ENCODE results near the gene POLRMT.

The POLRMT gene

GRCh38 chr19:584240-585001, 48.9 kb downstream of the POLRMT start:
- no peak for DNase-seq (ENCODE audit: low read depth)
- peak; percentile 86 for TF ChIP-seq CTCF (IDR thresholded peaks at IDR 0.05; ENCODE audit: control insufficient read depth, insufficient read depth, low read depth, low read length, missing control alignments)
- no peak overlapping the region for H3K4me3 ChIP-seq (ENCODE audit: control insufficient read depth, low read depth, low read length)

GRCh38 chr19:583968-584239, 49.4 kb downstream of the POLRMT start:
- TF ChIP-seq CTCF (IDR thresholded peaks at IDR 0.05; ENCODE audit: control insufficient read depth, insufficient read depth, low read depth, low read length, missing control alignments), result no peak
- no peak overlapping the region for H3K4me3 ChIP-seq (ENCODE audit: control insufficient read depth, low read depth, low read length)
- DNase-seq (ENCODE audit: low read depth), result no peak

GRCh38 chr19:583198-583967, 50.0 kb downstream of the POLRMT start:
- H3K4me3 ChIP-seq (ENCODE audit: control insufficient read depth, low read depth, low read length), result no peak overlapping the region
- no peak for TF ChIP-seq CTCF (IDR thresholded peaks at IDR 0.05; ENCODE audit: control insufficient read depth, insufficient read depth, low read depth, low read length, missing control alignments)

GRCh38 chr19:582497-583197, 50.7 kb downstream of the POLRMT start:
- H3K4me3 ChIP-seq (ENCODE audit: control insufficient read depth, low read depth, low read length), result no peak overlapping the region
- no peak for TF ChIP-seq CTCF (IDR thresholded peaks at IDR 0.05; ENCODE audit: control insufficient read depth, insufficient read depth, low read depth, low read length, missing control alignments)
- DNase-seq (ENCODE audit: low read depth), result no peak

More at GRCh38 chr19:583198-583967, 50.0 kb downstream of the POLRMT start:
- no peak for DNase-seq (ENCODE audit: low read depth)

- no peak for DNase-seq (ENCODE audit: low read depth)
- no peak overlapping the region for H3K4me3 ChIP-seq (ENCODE audit: control insufficient read depth, low read depth, low read length)
- no peak for TF ChIP-seq CTCF (IDR thresholded peaks at IDR 0.05; ENCODE audit: control insufficient read depth, insufficient read depth, low read depth, low read length, missing control alignments)
Observed at GRCh38 chr19:581399-582111, 51.8 kb downstream of the POLRMT start.

GRCh38 chr19:580274-580835, 53.0 kb downstream of the POLRMT start:
- DNase-seq (ENCODE audit: low read depth), result no peak
- TF ChIP-seq CTCF (IDR thresholded peaks at IDR 0.05; ENCODE audit: control insufficient read depth, insufficient read depth, low read depth, low read length, missing control alignments), result no peak
- H3K4me3 ChIP-seq (ENCODE audit: control insufficient read depth, low read depth, low read length), result no peak overlapping the region

Measured in AG09309 (cell line).